HCT116 (cell line): ENCODE measurements around the gene GP1BB. TPM values are rescaled to one million over a fixed set of nuclear protein-coding genes. Genes with fewer than 3 reads are reported as not detected.

ENCODE experiments used
- ATAC-seq: fragments of 200-7000 bp; cut with Tn5 transposase; 2 replicates; pipeline ENCODE4 v1.9.1; 2020; ENCODE audit warnings: mild to moderate bottlenecking, moderate library complexity
- BruUV-seq: library from RNA; stranded (reverse); fragments of 400-500 nt; replicated peaks from 2 replicates; lab custom pipeline; 2021; lab: Mats Ljungman, UMichigan
- CTCF ChIA-PET: fragments of 300-600 bp; sonication (Branson Sonifier 250); formaldehyde crosslinking; loops from one replicate; lab custom pipeline; 2021; ENCODE audit warnings: antibody characterized with exemption; lab: Charles Lee
- POLR2A ChIA-PET: fragments of 300-600, 350-600 bp; sonication (Branson Sonifier 250); formaldehyde crosslinking; loops from one replicate; lab custom pipeline; 2021; ENCODE audit warnings: antibody characterized with exemption; lab: Charles Lee
- RAD21 ChIA-PET, 2 experiments: fragments of 300-600 bp; sonication (Branson Sonifier 250); formaldehyde crosslinking; loops; one replicate each; lab custom pipeline; 2023; ENCODE audit warnings: low total read pairs in 2 of 2; ENCODE audit not compliant: uncharacterized antibody in 2 of 2, unreplicated experiment in 2 of 2, low non-redundant PET in 1 of 2; lab: Charles Lee
- DNase-seq: peaks from one replicate; pipeline ENCODE4 v3.0.0-alpha.2; 2010; ENCODE audit warnings: low read depth, low spot score
- H2AFZ ChIP-seq: fragments of 200-600 bp; shearing (Covaris generic), sonication (generic); 2 replicates; pipeline ENCODE4 v1.6.1; 2017; ENCODE audit warnings: low read depth, mixed run types, mixed read lengths, antibody characterized with exemption, low read length; ENCODE audit not compliant: poor library complexity, severe bottlenecking
- H3K27ac ChIP-seq: 2 replicates; pipeline ENCODE4 v1.5.1; 2012; ENCODE audit warnings: low read depth, low read length
- H3K27me3 ChIP-seq: fragments of 200-600 bp; sonication (generic); 2 replicates; pipeline ENCODE4 v1.6.1; 2016; ENCODE audit warnings: mixed run types, low read length, mixed read lengths; ENCODE audit not compliant: insufficient read depth
- H3K36me3 ChIP-seq, 2 experiments: fragments of 200-500 bp in 1 of 2; fragments of 200-600 bp in 1 of 2; sonication (Bioruptor generic) in 1 of 2; sonication (generic) in 1 of 2; 2 replicates each; pipeline versions ENCODE4 v1.5.1 to v1.6.1; 2014 to 2016; ENCODE audit warnings: low read length in 2 of 2, inconsistent platforms in 1 of 2, mixed read lengths in 1 of 2, mixed run types in 1 of 2; ENCODE audit not compliant: insufficient read depth in 2 of 2, control insufficient read depth in 1 of 2
- H3K4me1 ChIP-seq, 2 experiments: fragments of 200-600 bp in 1 of 2; sonication (generic) in 1 of 2; 2 replicates each; pipeline versions ENCODE4 v1.5.1 to v1.6.1; 2012 to 2017; ENCODE audit warnings: low read length in 2 of 2, inconsistent platforms in 1 of 2, mild to moderate bottlenecking in 1 of 2, mixed read lengths in 1 of 2, mixed run types in 1 of 2, moderate library complexity in 1 of 2; ENCODE audit not compliant: insufficient read depth in 2 of 2, control insufficient read depth in 1 of 2
- H3K4me2 ChIP-seq: fragments of 200-600 bp; sonication (generic); 2 replicates; pipeline ENCODE4 v1.6.1; 2017; ENCODE audit warnings: mixed run types, low read length, mixed read lengths
- H3K4me3 ChIP-seq, 2 experiments: fragments of 200-600 bp in 1 of 2; sonication (generic) in 1 of 2; replicated peaks in 1 of 2; 2 replicates each; pipeline ENCODE4 v1.5.1; 2011 to 2016; ENCODE audit warnings: low read length in 2 of 2, control low read depth in 1 of 2, low read depth in 1 of 2, mild to moderate bottlenecking in 1 of 2, mixed read lengths in 1 of 2, mixed run types in 1 of 2
- H3K79me2 ChIP-seq: fragments of 200-600 bp; sonication (generic); 2 replicates; pipeline ENCODE4 v1.6.1; 2017; ENCODE audit warnings: mild to moderate bottlenecking, mixed run types, low read length, moderate library complexity, mixed read lengths; ENCODE audit not compliant: insufficient read depth
- H3K9ac ChIP-seq: fragments of 200-600 bp; sonication (generic); 2 replicates; pipeline ENCODE4 v1.6.1; 2016; ENCODE audit warnings: low read length, mixed read lengths
- H3K9me2 ChIP-seq: fragments of 200-600 bp; sonication (generic), shearing (Covaris generic); 2 replicates; pipeline ENCODE4 v1.6.1; 2017; ENCODE audit warnings: mixed run types, mild to moderate bottlenecking, moderate library complexity; ENCODE audit not compliant: insufficient read depth
- H3K9me3 ChIP-seq, 2 experiments: fragments of 200-500 bp in 1 of 2; fragments of 200-600 bp in 1 of 2; sonication (Bioruptor generic) in 1 of 2; sonication (generic) in 1 of 2; 2 replicates each; pipeline ENCODE4 v1.6.1; 2014 to 2017; ENCODE audit warnings: low read length in 2 of 2, mixed read lengths in 2 of 2, inconsistent platforms in 1 of 2, low read depth in 1 of 2, mild to moderate bottlenecking in 1 of 2, mixed run types in 1 of 2, moderate library complexity in 1 of 2; ENCODE audit not compliant: control insufficient read depth in 1 of 2, insufficient read depth in 1 of 2
- H4K20me1 ChIP-seq: fragments of 200-600 bp; sonication (generic), shearing (Covaris generic); 2 replicates; pipeline ENCODE4 v1.6.1; 2017; ENCODE audit warnings: mixed run types, mild to moderate bottlenecking, moderate library complexity; ENCODE audit not compliant: insufficient read depth
- FOSL1 ChIP-seq: IDR thresholded peaks from 2 replicates; pipeline ENCODE4 v1.6.1; 2012; ENCODE audit warnings: low read depth
- REST ChIP-seq: IDR thresholded peaks from 2 replicates; pipeline ENCODE4 v1.6.1; 2012; ENCODE audit warnings: low read depth
- SP1 ChIP-seq: IDR thresholded peaks from 2 replicates; pipeline ENCODE4 v1.6.1; 2012; ENCODE audit warnings: low read depth
- SRF ChIP-seq: IDR thresholded peaks from 2 replicates; pipeline ENCODE4 v1.6.1; 2012; ENCODE audit warnings: low read depth
- intact Hi-C: fragments of 100-400 bp; cut with micrococcal nuclease; formaldehyde crosslinking; loops from 2 replicates; pipeline ENCODE4 v1.10.0; 2022
- total RNA-seq: library from RNA; stranded (reverse); gene quantifications from one replicate; pipeline ENCODE4 v1.2.1, GENCODE V29; 2021; ENCODE audit not compliant: unreplicated experiment

GP1BB gene
- total RNA-seq, 1 experiment from 2014 or later = 4.8 TPM

DNA sequence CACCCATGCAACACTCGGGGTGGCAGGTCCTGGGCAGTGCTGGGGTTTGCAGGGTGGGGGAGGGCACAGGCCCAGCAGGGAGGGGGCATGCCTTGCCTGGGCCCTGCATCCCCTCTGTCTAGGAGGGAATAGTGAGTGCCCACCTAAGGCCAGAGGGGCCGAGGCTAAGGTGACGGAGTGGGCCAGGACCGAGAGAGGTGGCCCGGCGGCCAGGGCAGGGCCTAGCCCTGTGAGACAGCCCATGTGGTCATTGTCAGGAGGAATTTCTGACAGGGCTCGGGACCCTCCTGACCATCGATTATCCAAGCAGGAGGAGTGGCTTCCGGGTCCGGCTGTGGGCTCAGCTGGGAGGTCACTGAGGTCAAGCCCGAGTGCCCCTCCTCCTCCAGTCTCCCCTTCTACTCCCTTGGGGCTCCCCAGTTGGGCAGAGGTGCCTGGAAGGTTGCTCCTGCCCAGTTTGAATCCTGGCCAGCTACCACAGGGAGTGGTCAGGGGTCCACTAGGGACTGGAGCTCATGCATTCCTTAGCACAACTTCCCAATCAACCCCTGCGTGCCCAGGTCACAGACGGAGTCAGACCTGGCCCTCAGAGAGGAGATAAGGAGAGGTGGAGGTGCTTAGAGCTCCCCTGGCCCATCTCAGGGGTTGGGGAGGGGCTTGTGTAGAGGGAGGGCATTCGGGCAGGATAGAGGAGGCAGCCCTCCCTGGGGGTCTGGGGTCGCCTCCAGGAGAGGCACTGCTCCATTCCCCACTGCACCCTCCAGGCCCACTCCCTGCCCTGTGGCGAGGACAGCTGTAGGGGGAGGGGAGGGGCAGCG is 14.7 kb downstream of the GP1BB start:
- ChIA-PET CTCF (no interaction called here), POLR2A (no interaction called here), RAD21 (no interaction called here)
- no TSS peak for BruUV-seq
- DNase-seq (no peak), ATAC-seq (no peak)
- H3K27ac ChIP-seq = no peak overlapping the region
- H3K27me3 ChIP-seq = no peaks in the 10 kb centered on the region
- no peaks in the 10 kb centered on the region for H3K9me2 ChIP-seq
- H3K79me2 ChIP-seq = no peaks in the 10 kb centered on the region
- TF ChIP-seq FOSL1 (no peak), SP1 (no peak), REST (no peak), SRF (no peak)
- H3K9me3 ChIP-seq = no peaks in the 10 kb centered on the region
- no peak overlapping the region for H2AFZ ChIP-seq
- H3K9ac ChIP-seq = no peak overlapping the region
- no peaks in the 10 kb centered on the region for H3K4me1 ChIP-seq
- H3K4me2 ChIP-seq = no peak overlapping the region
- H3K36me3 ChIP-seq = no peaks in the 10 kb centered on the region
- H4K20me1 ChIP-seq = no peaks in the 10 kb centered on the region
- H3K4me3 ChIP-seq = no peak overlapping the region
- intact Hi-C loops = no loop called here
